ENCODE data around the gene ATP5PF.

DNA sequence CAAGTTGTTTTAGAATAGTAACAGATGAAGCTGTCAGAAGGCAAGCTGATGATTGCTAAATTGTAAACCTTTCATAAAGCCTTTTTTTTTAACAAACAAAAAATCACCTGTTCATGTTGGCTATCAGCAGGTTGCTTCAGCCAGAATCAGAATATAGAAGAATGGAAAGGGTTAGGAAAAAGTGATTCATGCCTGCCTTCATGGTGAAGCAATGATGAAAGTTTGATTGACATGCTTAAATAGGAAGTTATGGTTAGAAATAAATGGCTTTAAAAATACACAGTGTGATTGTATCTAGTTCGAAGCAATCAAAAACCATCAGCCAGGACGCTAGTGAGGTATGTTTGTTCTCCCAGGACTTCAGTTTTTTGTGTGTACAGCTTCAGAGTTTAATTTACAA lies 38.0 kb upstream of the ATP5PF start:
- TF ChIP-seq, protein P1, sequence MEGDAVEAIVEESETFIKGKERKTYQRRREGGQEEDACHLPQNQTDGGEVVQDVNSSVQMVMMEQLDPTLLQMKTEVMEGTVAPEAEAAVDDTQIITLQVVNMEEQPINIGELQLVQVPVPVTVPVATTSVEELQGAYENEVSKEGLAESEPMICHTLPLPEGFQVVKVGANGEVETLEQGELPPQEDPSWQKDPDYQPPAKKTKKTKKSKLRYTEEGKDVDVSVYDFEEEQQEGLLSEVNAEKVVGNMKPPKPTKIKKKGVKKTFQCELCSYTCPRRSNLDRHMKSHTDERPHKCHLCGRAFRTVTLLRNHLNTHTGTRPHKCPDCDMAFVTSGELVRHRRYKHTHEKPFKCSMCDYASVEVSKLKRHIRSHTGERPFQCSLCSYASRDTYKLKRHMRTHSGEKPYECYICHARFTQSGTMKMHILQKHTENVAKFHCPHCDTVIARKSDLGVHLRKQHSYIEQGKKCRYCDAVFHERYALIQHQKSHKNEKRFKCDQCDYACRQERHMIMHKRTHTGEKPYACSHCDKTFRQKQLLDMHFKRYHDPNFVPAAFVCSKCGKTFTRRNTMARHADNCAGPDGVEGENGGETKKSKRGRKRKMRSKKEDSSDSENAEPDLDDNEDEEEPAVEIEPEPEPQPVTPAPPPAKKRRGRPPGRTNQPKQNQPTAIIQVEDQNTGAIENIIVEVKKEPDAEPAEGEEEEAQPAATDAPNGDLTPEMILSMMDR (IDR thresholded peaks at IDR 0.05): no peak
- TF ChIP-seq POLR2A (IDR thresholded peaks at IDR 0.05): no peak
